Myocyte (in vitro differentiated cells): Measurements from ENCODE around the gene MED31. TPM values are rescaled to one million over a fixed set of nuclear protein-coding genes. Genes with fewer than 3 reads are reported as not detected.
"Not testable (repeated sequence)": the region's sequence is repeated elsewhere in the genome, so short reads cannot be mapped to it uniquely, and the experiment has no call there.

Source experiments
- DNase-seq: peaks from one replicate; pipeline ENCODE4 v3.0.0-alpha.2; 2012; ENCODE audit warnings: low read depth
- microRNA-seq: library from miRNA; unstranded; fragments of <30 nt; microRNA quantifications from one replicate; pipeline ENCODE4, GENCODE V29; 2016
- total RNA-seq: library from RNA; depleted of rRNA; stranded (reverse); fragments of >200 nt; gene quantifications from 2 replicates; pipeline ENCODE4 v1.2.3, GENCODE V29; 2014

MED31 gene
- total RNA-seq, 1 donor from 2014 or later, result 9.3 TPM

DNA sequence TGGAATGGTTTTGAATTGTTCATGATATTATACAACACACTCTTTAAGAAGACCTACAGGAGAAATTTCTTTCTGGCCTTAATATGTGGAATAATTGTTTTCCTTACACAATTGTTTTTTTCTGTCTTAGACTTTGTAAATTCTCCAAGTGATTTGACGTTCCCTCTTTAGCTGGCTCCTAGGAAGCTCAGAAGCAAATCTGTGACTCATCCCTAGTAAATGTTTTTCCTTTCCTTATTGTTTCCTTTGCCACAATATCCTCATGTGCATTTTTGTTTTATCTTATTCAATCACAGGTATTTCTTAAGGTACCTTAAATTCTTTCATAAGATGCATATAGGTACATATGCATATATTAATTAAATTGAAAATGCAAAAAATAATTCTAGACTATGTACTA lies 24.4 kb downstream of the MED31 start:
- no peak for DNase-seq

- DNase-seq, result no peak
Measured at GRCh38 chr17:6626616-6627015, 24.8 kb downstream of the MED31 start.

GRCh38 chr17:6623941-6624340 lies 27.5 kb downstream of the MED31 start:
- DNase-seq, result no peak

DNA sequence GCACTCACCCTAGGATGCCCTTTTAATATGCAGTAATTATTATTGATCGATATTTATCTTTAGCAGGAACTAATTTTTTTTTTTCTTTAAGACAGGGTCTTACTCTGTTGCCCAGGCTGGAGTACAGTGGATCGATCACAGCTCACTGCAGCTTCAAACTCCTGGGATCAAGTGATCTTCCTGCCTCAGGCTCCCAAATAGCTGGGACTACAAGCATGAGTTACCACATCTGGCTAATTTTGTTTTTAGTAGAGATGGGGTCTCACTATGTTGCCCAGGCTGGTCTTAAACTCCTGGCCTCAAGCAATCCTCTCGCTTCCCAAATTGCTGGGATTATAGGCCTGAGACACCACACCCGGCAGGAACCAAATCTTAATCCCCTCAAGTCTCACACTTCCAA lies 40.2 kb downstream of the MED31 start:
- DNase-seq, result no peak

- DNase-seq, result no peak
Measured at GRCh38 chr17:6610011-6610410, 41.4 kb downstream of the MED31 start.

DNA sequence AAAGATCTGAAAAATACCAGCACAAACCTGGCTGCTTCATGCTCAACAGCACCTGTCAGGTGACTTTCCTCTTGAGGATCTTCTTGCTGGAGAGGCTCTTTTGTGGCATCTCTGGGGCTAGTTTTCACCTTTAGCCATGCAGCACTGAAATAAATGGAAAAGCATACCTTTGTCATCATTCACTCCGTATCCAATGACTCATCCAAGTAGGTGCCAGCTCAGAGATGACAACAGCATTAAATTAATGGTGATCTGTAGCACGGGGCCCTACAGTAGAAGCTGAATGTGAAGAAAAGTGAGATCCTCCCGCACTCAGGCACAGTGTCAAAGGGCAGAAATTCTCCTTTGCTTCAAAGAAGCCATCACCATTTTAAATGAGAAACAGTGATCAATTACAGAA lies 43.1 kb downstream of the MED31 start:
- no peak for DNase-seq

DNA sequence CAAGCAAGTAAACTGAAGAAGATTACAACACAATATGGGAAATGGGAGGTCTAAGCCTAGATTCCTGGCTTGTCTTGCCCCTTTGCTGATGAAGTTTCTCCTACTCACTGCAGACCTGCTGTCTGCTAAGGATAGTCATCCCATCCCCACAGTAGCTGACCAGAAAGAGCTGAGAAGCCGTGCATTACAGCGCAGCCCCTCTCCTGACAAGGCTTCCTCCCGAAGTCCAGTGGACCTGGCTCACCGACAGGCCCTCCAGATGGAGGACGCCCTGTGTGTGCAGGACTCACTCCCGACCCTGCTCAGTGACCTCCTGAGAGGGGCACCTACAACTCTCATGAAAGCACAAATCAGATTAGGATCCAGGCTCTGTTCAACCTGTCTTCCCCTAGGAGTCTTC lies 46.3 kb downstream of the MED31 start:
- no peak for DNase-seq

GRCh38 chr17:6603744-6604325 lies 47.6 kb downstream of the MED31 start:
- DNase-seq, result peak; percentile 10

- DNase-seq, result no peak
Measured at GRCh38 chr17:6602141-6602540, 49.3 kb downstream of the MED31 start.

- DNase-seq, result no peak
Measured at GRCh38 chr17:6599364-6599763, 52.0 kb downstream of the MED31 start.

DNA sequence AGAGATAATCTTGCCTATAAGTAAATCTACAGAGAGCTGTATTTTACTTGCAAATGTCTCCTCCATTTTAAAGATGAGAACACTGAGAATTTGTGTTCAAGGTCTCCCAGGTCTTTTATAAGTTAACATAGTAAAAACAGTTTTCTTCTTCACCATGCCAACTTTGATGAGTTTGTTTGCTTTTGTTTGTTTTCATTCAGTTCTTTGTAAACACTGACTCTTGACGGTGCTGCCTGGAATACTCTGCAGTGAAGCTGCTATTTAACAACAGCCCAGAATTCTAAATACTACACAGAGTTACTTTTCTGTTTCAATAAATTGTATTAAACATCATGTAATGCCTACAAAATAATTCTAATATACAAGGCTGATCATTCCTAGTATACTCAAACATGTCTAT lies 53.7 kb downstream of the MED31 start:
- DNase-seq, result no peak

- peak; percentile 14 for DNase-seq
Measured at GRCh38 chr17:6596941-6597340, 54.5 kb downstream of the MED31 start.

- no peak for DNase-seq
Measured at GRCh38 chr17:6596511-6596910, 54.9 kb downstream of the MED31 start.

DNA sequence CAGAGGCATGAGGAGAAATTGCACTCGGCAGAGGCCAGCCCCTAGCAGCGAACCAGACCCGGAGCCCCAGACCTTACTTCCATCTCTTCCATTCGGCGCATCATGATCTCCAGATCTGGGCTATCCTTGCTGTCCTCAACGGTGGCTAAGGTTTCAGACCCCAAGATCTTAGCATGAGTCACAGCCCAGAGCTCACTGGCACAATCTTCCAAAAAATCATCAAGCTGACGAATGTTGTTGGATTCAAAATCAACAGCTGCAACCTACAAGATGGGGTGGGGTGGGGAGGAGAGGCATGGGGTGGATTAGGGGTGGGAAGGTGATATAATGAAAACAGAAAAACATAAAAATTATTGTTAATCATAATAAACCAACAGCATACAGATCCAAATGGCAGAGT lies 55.3 kb downstream of the MED31 start:
- DNase-seq, result peak; percentile 82

GRCh38 chr17:6593371-6593770 lies 58.0 kb downstream of the MED31 start:
- DNase-seq, result not testable (repeated sequence)

Small RNAs within 50 kb of the gene (microRNA-seq; reads per million reads assigned to microRNA genes)
- not detected for gene MIR4520-1
- not detected for gene MIR4520-2

Other genes with a start within 250 kb of the MED31 start
- gene AIPL1, start 216.5 kb downstream of the MED31 start, total RNA-seq, result not detected in 2 replicates
- gene PIMREG, start 207.2 kb downstream of the MED31 start, total RNA-seq, result 1.0 and 5.3 TPM in 2 replicates
- gene PITPNM3, start 95.0 kb downstream of the MED31 start, total RNA-seq, result 0.72 and 0.78 TPM in 2 replicates
- gene KIAA0753, start 10.9 kb downstream of the MED31 start, total RNA-seq, result 5.6 and 5.7 TPM in 2 replicates
- gene TXNDC17, start 10.5 kb downstream of the MED31 start, total RNA-seq, result 93.0 and 140 TPM in 2 replicates
- gene C17orf100, start 157 bp upstream of the MED31 start, total RNA-seq, result 0.31 and 0.70 TPM in 2 replicates
- gene SLC13A5, start 61.8 kb upstream of the MED31 start, total RNA-seq, result not detected in 2 replicates
- 6.8 and 9.7 TPM in 2 replicates for gene XAF1, start 104.4 kb upstream of the MED31 start, total RNA-seq
- not detected in 2 replicates for gene FBXO39, start 124.6 kb upstream of the MED31 start, total RNA-seq
- gene TEKT1, start 180.1 kb upstream of the MED31 start, total RNA-seq, result not detected in 2 replicates